Bronchial epithelial cell (primary cell): ENCODE results near the gene MSH3. TPM values are rescaled to one million over a fixed set of nuclear protein-coding genes. Genes with fewer than 3 reads are reported as not detected.

Source experiments
- DNase-seq: peaks from one replicate; pipeline ENCODE4 v3.0.0-alpha.2; 2010; ENCODE audit warnings: low read depth
- FAIRE-seq: peaks from 2 replicates; lab custom pipeline; 2011; peaks lifted over from hg19 to GRCh38; lab: Jason Lieb, UNC
- H3K27me3 ChIP-seq: 2 replicates; pipeline ENCODE4 v1.5.1; 2011; ENCODE audit warnings: low read length; ENCODE audit not compliant: control insufficient read depth, insufficient read depth
- H3K36me3 ChIP-seq: 2 replicates; pipeline ENCODE4 v1.5.1; 2011; ENCODE audit warnings: low read length; ENCODE audit not compliant: control insufficient read depth, insufficient read depth
- H3K4me3 ChIP-seq: 2 replicates; pipeline ENCODE4 v1.5.1; 2011; ENCODE audit warnings: mild to moderate bottlenecking, low read depth, low read length, control low read depth
- CTCF ChIP-seq: IDR thresholded peaks from 2 replicates; pipeline ENCODE4 v1.5.1; 2011; ENCODE audit warnings: mild to moderate bottlenecking, moderate library complexity, low read length, control low read depth, inconsistent platforms; ENCODE audit not compliant: insufficient read depth, severe bottlenecking
- total RNA-seq: library from RNA; depleted of rRNA; stranded (reverse); fragments of >200 nt; gene quantifications from 2 replicates; pipeline ENCODE4 v1.2.1, GENCODE V29; 2014

The MSH3 gene
- total RNA-seq, 1 donor from 2014 or later: 11.8 TPM

- DNase-seq: no peak
- no peaks in the 10 kb centered on the region for H3K36me3 ChIP-seq
- TF ChIP-seq CTCF: no peak
- no peak for FAIRE-seq
- H3K27me3 ChIP-seq: no peaks in the 10 kb centered on the region
- H3K4me3 ChIP-seq: no peak overlapping the region
Measured at GRCh38 chr5:80853413-80853812, 199.0 kb downstream of the MSH3 start.

- H3K27me3 ChIP-seq: no peaks in the 10 kb centered on the region
- DNase-seq (no peak), FAIRE-seq (no peak)
- no peak for TF ChIP-seq CTCF
- no peak overlapping the region for H3K4me3 ChIP-seq
- no peaks in the 10 kb centered on the region for H3K36me3 ChIP-seq
Measured at GRCh38 chr5:80854583-80854982, 200.1 kb downstream of the MSH3 start.

- TF ChIP-seq CTCF: no peak
- FAIRE-seq (no peak), DNase-seq (no peak)
- no peak overlapping the region for H3K4me3 ChIP-seq
- no peaks in the 10 kb centered on the region for H3K27me3 ChIP-seq
- no peaks in the 10 kb centered on the region for H3K36me3 ChIP-seq
Measured at GRCh38 chr5:80860924-80861613, 206.6 kb downstream of the MSH3 start.

GRCh38 chr5:80863708-80864107 is 209.3 kb downstream of the MSH3 start:
- FAIRE-seq (no peak), DNase-seq (no peak)
- H3K36me3 ChIP-seq: no peaks in the 10 kb centered on the region
- H3K4me3 ChIP-seq: no peak overlapping the region
- no peaks in the 10 kb centered on the region for H3K27me3 ChIP-seq
- TF ChIP-seq CTCF: no peak

GRCh38 chr5:80864109-80864508 is 209.7 kb downstream of the MSH3 start:
- TF ChIP-seq CTCF: no peak
- DNase-seq (no peak), FAIRE-seq (no peak)
- Histone ChIP-seq H3K4me3 (no peak overlapping the region), H3K36me3 (no peaks in the 10 kb centered on the region), H3K27me3 (no peaks in the 10 kb centered on the region)
